GM21737 (cell line): ENCODE measurements around the gene FCN3.

Experiments used
- ATAC-seq: cut with Tn5 transposase; IDR thresholded peaks from one replicate; pipeline ENCODE4 v1.9.1; 2021; ENCODE audit warnings: mild to moderate bottlenecking, moderate library complexity; ENCODE audit not compliant: unreplicated experiment

Gene FCN3

DNA sequence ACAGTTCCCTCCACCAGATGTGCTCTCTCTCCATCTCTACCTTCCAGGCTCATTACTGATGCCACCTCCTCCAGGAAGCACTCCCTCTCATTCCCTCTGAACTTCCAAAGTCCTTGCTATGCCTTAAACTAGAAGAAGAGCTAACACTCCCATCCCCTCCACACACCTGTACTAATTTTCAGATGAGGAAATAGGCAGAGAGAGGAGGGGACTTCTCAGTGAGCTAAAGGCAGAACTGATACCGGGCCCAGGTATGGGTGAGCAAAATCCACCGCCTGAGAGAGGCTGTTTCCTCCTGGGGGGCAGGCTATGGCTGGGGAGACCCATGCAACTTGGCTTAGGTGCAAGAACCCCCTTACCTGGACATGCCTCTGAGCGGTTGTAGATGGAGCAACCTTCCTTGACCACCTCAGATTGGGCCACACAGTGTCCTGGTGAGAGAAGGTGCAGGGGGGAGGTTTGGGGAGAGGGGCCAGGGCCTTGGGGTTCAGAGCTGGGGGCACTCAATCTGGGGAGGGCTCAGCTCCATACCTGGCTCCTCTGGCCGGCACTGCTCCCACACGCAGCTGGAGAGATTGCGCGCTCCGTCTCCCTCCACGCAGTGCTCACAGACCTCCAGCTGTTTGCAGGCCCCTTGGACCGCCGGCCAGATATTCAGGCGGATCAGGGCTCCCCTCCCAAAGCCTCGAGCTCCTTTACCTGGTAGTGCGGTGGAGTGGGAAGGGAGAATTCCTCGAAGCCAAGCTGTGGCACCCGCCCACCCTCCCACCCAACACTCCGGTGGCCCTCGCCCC, 7.5 kb upstream of the FCN3 start:
- no peak for ATAC-seq

GRCh38 chr1:27380766-27381733, 6.4 kb upstream of the FCN3 start:
- ATAC-seq: no peak

- ATAC-seq: no peak
Observed at GRCh38 chr1:27380224-27380623, 5.6 kb upstream of the FCN3 start.

DNA sequence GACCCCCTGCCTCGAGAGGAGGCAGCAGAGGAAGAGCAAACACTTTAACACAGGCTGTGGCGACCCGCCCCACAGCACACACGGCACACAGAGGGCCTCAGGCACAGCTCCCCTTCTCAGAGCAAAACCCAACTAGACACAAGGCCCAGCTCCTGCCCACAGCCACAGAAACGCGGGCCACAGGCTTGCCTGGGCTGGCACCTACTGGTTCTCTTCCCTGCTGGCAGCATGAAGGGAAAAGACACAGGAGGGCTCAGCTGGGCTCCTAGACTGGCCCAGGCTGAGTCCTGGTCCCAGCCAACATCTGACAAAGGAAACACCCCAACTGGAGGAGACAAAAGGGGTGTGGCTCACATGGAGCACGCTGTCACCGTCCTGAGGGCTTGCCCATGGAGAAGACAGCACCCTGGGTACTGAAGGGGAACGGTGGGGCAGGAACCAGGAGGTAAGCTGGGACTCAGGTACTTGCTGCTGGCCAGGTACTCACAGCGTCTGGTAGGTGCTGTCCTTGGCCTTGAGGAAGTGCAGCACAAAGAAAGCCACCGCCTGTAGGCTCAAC, 5.0 kb upstream of the FCN3 start:
- no peak for ATAC-seq

DNA sequence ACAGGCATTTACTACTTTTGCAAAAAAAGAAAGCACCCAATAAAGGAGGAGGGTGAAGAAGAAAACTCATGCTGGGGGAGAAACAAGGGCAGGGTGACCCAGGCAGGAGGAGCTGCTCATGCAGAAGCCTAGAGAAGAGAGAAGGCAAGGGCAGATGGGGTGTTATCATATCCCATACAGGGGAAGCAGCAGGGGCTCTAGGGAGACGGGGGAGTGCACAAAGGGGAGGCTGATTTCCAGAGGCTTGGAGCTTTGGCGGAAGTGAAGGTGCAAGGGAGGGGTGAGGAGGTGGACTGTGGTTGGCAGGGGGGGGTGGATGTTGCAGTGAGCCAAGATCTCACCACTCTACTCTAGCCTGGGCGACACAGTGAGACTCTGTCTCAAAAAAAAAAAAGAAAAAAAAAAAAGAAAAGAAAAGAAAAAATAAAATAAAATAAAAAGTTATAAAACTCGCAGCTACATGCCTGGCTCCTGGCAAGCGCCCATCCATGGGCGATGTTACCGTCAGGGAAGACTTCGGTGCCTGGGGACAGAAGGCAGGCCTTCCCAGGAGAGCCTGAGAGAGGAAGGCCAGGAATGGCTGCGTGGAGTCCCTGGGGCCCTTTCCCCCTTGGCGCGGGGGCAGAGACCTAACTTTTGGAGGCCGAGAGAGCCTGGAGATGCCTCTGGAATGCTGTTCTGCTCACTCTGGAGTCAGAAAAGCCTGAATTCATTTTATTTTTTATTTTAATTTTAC, 3.3 kb upstream of the FCN3 start:
- ATAC-seq: no peak

GRCh38 chr1:27372808-27373690, 1.6 kb downstream of the FCN3 start:
- no peak for ATAC-seq

DNA sequence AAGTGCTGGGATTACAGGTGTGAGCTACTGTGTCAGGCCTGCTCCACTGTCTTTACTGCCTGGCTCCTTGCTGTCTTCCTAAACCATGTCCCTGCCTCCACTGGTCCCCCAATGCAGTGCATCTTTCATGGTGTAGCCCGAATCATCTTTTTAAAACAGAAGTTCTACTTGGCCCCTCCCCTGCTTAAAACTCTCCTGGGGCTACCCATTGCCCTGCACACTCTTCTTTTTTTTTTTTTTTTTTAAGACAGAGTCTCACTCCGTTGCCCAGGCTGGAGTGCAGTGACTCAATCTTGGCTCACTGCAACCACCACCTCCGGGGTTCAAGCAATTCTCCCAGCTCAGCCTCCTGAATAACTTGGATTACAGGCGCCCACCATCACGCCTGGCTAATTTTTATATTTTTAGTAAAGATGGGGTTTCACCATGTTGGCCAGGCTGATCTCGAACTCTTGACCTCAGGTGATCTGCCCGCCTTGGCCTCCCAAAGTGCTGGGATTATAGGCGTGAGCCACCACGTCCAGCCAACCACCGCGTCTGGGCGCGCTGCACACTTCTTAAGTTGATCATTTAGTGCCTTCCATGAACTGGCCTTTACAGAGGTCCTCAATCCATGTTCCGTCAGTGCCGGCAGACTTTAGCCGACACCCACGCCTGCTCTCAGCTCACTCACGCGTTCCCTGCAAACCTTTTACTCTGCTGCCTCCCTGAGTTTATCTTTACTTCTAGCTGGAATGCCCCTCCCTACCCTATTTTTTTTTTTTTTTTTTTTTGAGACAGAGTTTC, 2.4 kb downstream of the FCN3 start:
- no peak for ATAC-seq

GRCh38 chr1:27368869-27369582, 5.6 kb downstream of the FCN3 start:
- no peak for ATAC-seq

DNA sequence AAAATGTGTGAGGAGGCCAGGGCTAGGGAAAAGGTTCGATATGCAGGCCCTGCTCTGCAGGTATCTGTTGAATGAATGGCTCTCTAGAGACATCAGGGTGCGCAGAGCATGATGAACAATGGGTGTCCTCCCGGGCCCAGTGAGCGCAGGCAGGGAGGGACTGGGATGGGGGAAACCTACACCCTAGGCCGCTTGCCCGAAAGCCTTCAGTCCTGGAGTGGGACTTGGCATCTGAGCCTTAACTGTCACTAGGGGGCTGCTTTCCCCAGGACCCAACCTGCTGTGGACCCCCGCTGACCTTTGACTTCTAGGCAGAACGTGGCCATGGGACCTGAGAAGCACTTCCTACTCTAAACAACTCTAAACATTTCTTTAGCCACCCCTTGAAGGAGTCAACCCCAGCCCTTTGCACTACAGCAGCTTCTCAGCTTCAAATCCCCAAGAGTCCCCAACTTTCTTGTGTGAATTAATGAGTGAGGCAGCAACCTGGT, 7.4 kb downstream of the FCN3 start:
- no peak for ATAC-seq

DNA sequence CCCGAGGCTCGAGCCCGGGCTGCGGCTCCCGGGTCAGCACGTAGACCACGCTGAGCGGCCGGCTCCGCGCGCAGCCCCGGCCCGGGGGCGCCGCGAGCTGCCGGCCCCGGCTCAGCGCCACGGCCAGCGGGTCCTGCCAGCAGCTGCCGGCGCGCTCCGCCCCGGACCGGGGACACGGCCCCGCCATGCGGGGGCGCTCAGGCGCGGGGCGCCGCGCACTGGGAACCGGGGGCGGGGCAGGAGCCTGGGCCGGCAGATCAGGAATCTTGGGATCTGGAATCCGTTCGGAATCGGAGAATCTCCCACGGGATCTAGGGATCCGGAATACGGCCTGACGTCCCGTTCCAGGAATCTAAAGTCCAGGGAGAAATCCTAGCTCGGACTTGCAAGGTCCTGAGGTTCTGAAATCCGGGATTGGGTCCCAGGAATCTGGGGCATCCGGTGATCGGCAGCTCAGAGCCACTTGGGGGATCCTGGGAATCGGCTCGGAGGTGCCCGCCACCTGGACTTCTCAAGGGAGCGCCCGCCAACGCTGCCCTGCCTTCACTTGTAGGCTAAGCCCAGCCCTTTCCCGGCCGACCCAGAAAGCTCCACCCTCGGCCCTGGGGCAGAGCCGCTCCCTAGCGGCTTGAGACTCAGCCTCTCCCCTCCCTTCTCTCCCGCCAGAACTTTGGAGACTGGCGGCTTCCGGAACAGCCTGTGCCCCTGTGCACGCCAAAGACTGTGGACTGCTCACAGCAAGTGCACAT, 8.0 kb downstream of the FCN3 start, which contains the start of gene MAP3K6:
TSS of gene MAP3K6 (minus strand) at position 551 of the 749 bp plus-strand sequence. CDS start at position 187, 364 bp downstream.
- ATAC-seq: no peak

GRCh38 chr1:27366113-27366410, 8.6 kb downstream of the FCN3 start:
- ATAC-seq: no peak

DNA sequence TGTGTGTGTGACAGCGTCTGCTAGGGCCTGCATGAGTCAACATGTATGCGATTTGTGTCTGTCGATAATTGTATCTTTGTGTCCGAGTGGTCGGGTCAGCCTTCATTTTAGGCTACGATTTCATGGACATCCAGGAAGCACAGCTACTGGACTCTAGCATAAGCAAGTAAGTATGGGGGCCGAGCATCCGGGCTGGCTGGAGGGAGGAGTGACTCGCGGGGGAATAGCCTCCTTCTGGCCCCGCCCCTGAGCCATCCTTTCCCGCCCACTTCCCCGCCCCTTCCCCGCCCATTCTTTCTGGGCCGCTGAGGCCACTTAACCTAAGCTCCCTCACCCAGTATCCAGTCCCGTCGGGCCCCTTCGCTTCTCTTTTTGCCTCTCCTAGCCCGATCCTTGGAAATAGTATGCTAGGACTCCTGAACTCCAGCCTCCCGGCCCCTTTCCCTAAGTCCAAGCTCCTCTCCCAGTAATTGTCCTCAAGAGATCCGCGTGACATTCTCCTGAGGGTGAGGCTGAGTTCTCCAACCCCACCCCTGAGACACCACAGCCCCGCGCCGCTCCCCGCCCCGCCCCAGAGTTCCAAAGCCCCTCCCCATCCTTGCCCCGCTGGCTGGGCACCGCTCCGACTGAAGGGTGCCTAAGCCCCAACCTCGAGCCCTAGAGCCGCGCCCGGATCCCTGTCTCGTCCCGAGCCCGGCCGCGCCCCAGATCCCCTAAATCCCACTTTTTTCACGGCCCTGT, 9.1 kb downstream of the FCN3 start:
- ATAC-seq: no peak

DNA sequence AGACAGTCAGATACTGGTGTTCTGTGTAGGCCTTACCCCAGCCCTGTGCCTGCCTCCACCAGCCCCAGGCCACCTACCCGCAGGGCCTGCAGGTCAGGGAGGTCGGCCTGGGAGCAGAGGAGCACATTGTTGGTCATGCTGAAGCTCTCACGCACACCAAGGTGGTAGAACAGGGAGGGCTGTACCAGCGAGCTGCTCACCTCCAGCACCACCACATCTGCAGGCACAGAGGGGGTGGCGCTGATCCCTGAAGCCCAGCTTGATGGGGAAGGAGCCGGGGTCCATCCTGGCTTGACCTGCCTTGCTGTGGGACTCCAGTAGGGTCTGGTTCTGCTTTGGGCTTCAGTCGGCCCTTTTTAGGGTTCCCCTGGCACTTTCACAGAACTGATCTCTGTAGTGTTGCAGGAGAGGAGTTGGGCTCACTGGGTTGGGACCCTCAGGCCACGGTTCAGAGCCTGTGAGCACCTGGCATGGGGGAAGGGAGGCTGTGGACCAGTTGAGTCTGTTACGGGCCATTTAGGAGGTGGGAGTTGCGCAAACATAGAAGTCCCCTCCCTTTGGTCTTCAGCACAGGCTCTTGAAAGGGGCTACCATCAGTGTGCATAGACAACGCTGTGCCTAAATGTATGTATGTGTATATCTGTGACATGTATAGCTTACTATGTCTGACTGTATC, 9.8 kb downstream of the FCN3 start:
- no peak for ATAC-seq

- ATAC-seq: no peak
Observed at GRCh38 chr1:27363766-27364695, 10.6 kb downstream of the FCN3 start.

- no peak for ATAC-seq
Observed at GRCh38 chr1:27361553-27361952, 13.1 kb downstream of the FCN3 start.
